Small intestine (tissue), 7 donors: ENCODE measurements around the gene USP24. TPM values are rescaled to one million over a fixed set of nuclear protein-coding genes. Genes with fewer than 3 reads are reported as not detected.
A peak's percentile ranks its signal among the peaks of the same experiment; 100 is the strongest.
"Not testable (repeated sequence)": the region's sequence is repeated elsewhere in the genome, so short reads cannot be mapped to it uniquely, and the experiment has no call there.

Experiments used
- DNase-seq, 2 donors: peaks; one replicate each; pipeline versions ENCODE4 v3.0.0 to v3.0.0-alpha.2; 2013
- FAIRE-seq: peaks from 2 replicates; lab custom pipeline; 2012; peaks lifted over from hg19 to GRCh38; lab: Jason Lieb, UNC
- H3K27ac ChIP-seq, 3 donors: one replicate each; pipeline ENCODE4 v1.5.1; 2013; ENCODE audit warnings: low read length in 2 of 3, mild to moderate bottlenecking in 2 of 3, control low read depth in 1 of 3, inconsistent platforms in 1 of 3, low read depth in 1 of 3, moderate library complexity in 1 of 3
- H3K27me3 ChIP-seq, 3 donors: one replicate each; pipeline ENCODE4 v1.6.1; 2013; ENCODE audit warnings: low read length in 3 of 3, inconsistent platforms in 1 of 3; ENCODE audit not compliant: control insufficient read depth in 3 of 3, insufficient read depth in 3 of 3
- H3K36me3 ChIP-seq, 3 donors: one replicate each; pipeline ENCODE4 v1.6.1; 2013; ENCODE audit warnings: low read length in 3 of 3, inconsistent platforms in 1 of 3, low read depth in 1 of 3, mild to moderate bottlenecking in 1 of 3, moderate library complexity in 1 of 3; ENCODE audit not compliant: control insufficient read depth in 3 of 3, insufficient read depth in 2 of 3
- H3K4me1 ChIP-seq, 3 donors: one replicate each; pipeline ENCODE4 v1.6.1; 2013; ENCODE audit warnings: low read length in 2 of 3, inconsistent platforms in 1 of 3, low read depth in 1 of 3, mild to moderate bottlenecking in 1 of 3, moderate library complexity in 1 of 3; ENCODE audit not compliant: control insufficient read depth in 3 of 3, insufficient read depth in 2 of 3
- H3K4me3 ChIP-seq, 3 donors: one replicate each; pipeline ENCODE4 v1.5.1; 2013; ENCODE audit warnings: low read length in 3 of 3, control low read depth in 1 of 3, inconsistent platforms in 1 of 3, low read depth in 1 of 3, mild to moderate bottlenecking in 1 of 3, moderate library complexity in 1 of 3
- H3K9me3 ChIP-seq, 2 donors: one replicate each; pipeline ENCODE4 v1.6.1; 2013; ENCODE audit warnings: low read depth in 1 of 2, low read length in 1 of 2; ENCODE audit not compliant: control insufficient read depth in 2 of 2, insufficient read depth in 1 of 2
- WGBS, 3 donors: extraction: QIAGEN DNeasy Blood & Tissue Kit; methylation state at CpG; one replicate each; pipeline ENCODE4 v1.1.7; 2013; 5-methylcytosine and 5-hydroxymethylcytosine counted together
- polyA plus RNA-seq, 4 donors: library from polyadenylated mRNA; stranded (reverse) in 3 of 4; unstranded in 1 of 4; fragments of 200-250 nt in 3 of 4; fragments of 120-200 nt in 1 of 4; gene quantifications; one replicate each; pipeline versions ENCODE4 v1.2.1 to v1.2.3, GENCODE V29; 2013
- donor health status: healthy with polysubstance abuse.
- donor health status: control.
- donor health status: control.
- donor health status: Bipolar disorder and iron deficiency.
- donor health status: healthy.

USP24 gene
- polyA plus RNA-seq, 4 donors: 7.3 to 38.3 (median 11.2) TPM

- not testable (repeated sequence) for FAIRE-seq
Measured at GRCh38 chr1:55026682-55027081, 188.5 kb downstream of the USP24 start.

GRCh38 chr1:55024163-55024562 is 191.0 kb downstream of the USP24 start:
- not testable (repeated sequence) for H3K27me3 ChIP-seq, H3K4me1 ChIP-seq, FAIRE-seq, H3K4me3 ChIP-seq, H3K9me3 ChIP-seq, H3K36me3 ChIP-seq, H3K27ac ChIP-seq, DNase-seq
- 74 to 78% (median 77%) methylated on average over 7 to 9 of the region's 10 CpGs for WGBS, 3 donors

More at GRCh38 chr1:55026682-55027081, 188.5 kb downstream of the USP24 start:
- H3K4me3 ChIP-seq, DNase-seq, H3K9me3 ChIP-seq, H3K36me3 ChIP-seq, H3K4me1 ChIP-seq, H3K27me3 ChIP-seq, H3K27ac ChIP-seq: not testable (repeated sequence)
- 66 to 86% (median 79%) methylated on average over 2 to 3 of the region's 3 CpGs for WGBS, 3 donors

GRCh38 chr1:55021942-55022546 is 193.1 kb downstream of the USP24 start:
- Histone ChIP-seq H3K4me1 (peaks cover 0 to 9% (median 0%) of the 10 kb centered on the region in 3 donors), H3K4me3 (no peak overlapping the region), H3K27me3 (peaks cover 0 to 3% (median 0%) of the 10 kb centered on the region in 3 donors), H3K9me3 (peaks cover 0 to 4% of the 10 kb centered on the region in 2 donors), H3K27ac (no peak overlapping the region), H3K36me3 (peaks cover 0 to 2% (median 0%) of the 10 kb centered on the region in 3 donors)
- DNase-seq (peak; percentile 89 to 93), FAIRE-seq (no peak)
- WGBS, 3 donors: 34 to 44% (median 34%) methylated on average over 15 of the region's 15 CpGs

- Histone ChIP-seq H3K9me3 (peaks cover 0 to 4% of the 10 kb centered on the region in 2 donors), H3K4me3 (no peak overlapping the region), H3K4me1 (peaks cover 0 to 9% (median 0%) of the 10 kb centered on the region in 3 donors), H3K36me3 (peaks cover 0 to 2% (median 0%) of the 10 kb centered on the region in 3 donors), H3K27ac (no peak overlapping the region), H3K27me3 (peaks cover 0 to 10% (median 6%) of the 10 kb centered on the region in 3 donors)
- no peak for DNase-seq
- WGBS, 3 donors: 85 to 89% (median 89%) methylated on average over 9 of the region's 9 CpGs
- no peak for FAIRE-seq
Measured at GRCh38 chr1:55018395-55018794, 196.8 kb downstream of the USP24 start.

Other genes starting within 250 kb of the USP24 start
- 1 to 10 TPM; 2.2 to 6.7 (median 4.8) TPM for gene TMEM61, start 234.7 kb downstream of the USP24 start, polyA plus RNA-seq
- under 1 TPM in 2 of 4 donors, not detected in 2; 0.01 TPM for gene BSND, start 216.4 kb downstream of the USP24 start, polyA plus RNA-seq
- 10 to 100 TPM in 1 of 4 donors, 1 to 10 TPM in 1, under 1 TPM in 2; 0.45 to 24.2 (median 2.2) TPM for gene PCSK9, start 175.8 kb downstream of the USP24 start, polyA plus RNA-seq